Type B pancreatic cell (in vitro differentiated cells): Measurements from ENCODE around the gene NUDT10. TPM values are rescaled to one million over a fixed set of nuclear protein-coding genes. Genes with fewer than 3 reads are reported as not detected.
A peak's percentile ranks its signal among the peaks of the same experiment; 100 is the strongest.

ENCODE experiments used
- DNase-seq: peaks from one replicate; pipeline ENCODE4 v3.0.0; 2021; ENCODE audit warnings: mixed read lengths; ENCODE audit not compliant: unreplicated experiment; ENCODE audit errors: extremely low spot score
- H3K27ac Mint-ChIP-seq: 2 replicates; pipeline ENCODE4 v1.8.0; 2021; ENCODE audit warnings: mild to moderate bottlenecking, mixed read lengths
- H3K27me3 Mint-ChIP-seq: 2 replicates; pipeline ENCODE4 v1.8.0; 2021; ENCODE audit warnings: mixed read lengths
- H3K36me3 Mint-ChIP-seq: 2 replicates; pipeline ENCODE4 v1.8.0; 2021; ENCODE audit warnings: mixed read lengths
- H3K4me1 Mint-ChIP-seq: one replicate; pipeline ENCODE4 v1.8.0; 2021; ENCODE audit warnings: mixed read lengths; ENCODE audit not compliant: unreplicated experiment
- H3K4me3 Mint-ChIP-seq: 2 replicates; pipeline ENCODE4 v1.8.0; 2021; ENCODE audit warnings: mild to moderate bottlenecking, mixed read lengths
- H3K9me3 Mint-ChIP-seq: 2 replicates; pipeline ENCODE4 v1.8.0; 2021; ENCODE audit warnings: mixed read lengths
- CTCF ChIP-seq: fragments of 200-600 bp; sonication (generic); conservative IDR thresholded peaks from 2 replicates; pipeline ENCODE4 v1.5.0; 2021; ENCODE audit warnings: antibody characterized with exemption, mild to moderate bottlenecking
- total RNA-seq: library from RNA; stranded (reverse); gene quantifications from 2 replicates; pipeline ENCODE4 v1.2.1, GENCODE V29; 2021; ENCODE audit warnings: low replicate concordance

Gene NUDT10
- total RNA-seq, 1 donor from 2014 or later: 10.4 TPM

- peaks cover 3% of the 10 kb centered on the region for H3K4me1 Mint-ChIP-seq
- DNase-seq: no peak
Measured at GRCh38 chrX:51334276-51334675, 1.7 kb downstream of the NUDT10 start.

GRCh38 chrX:51336584-51336983 lies 4.0 kb downstream of the NUDT10 start:
- Mint-ChIP-seq H3K36me3 (no peaks in the 10 kb centered on the region), H3K27ac (no peak overlapping the region), H3K4me3 (peak overlapping the region; percentile 10), H3K4me1 (peaks cover 3% of the 10 kb centered on the region), H3K27me3 (peaks cover 20% of the 10 kb centered on the region), H3K9me3 (no peaks in the 10 kb centered on the region)
- no peak for DNase-seq
- peak; percentile 76 for TF ChIP-seq CTCF

More at GRCh38 chrX:51334276-51334675, 1.7 kb downstream of the NUDT10 start:
- Mint-ChIP-seq H3K27ac (no peak overlapping the region), H3K36me3 (no peaks in the 10 kb centered on the region), H3K9me3 (no peaks in the 10 kb centered on the region), H3K27me3 (peaks cover 23% of the 10 kb centered on the region), H3K4me3 (peak overlapping the region; percentile 67)
- no peak for TF ChIP-seq CTCF

- H3K4me1 Mint-ChIP-seq: no peaks in the 10 kb centered on the region
- no peaks in the 10 kb centered on the region for H3K27me3 Mint-ChIP-seq
- no peak for TF ChIP-seq CTCF
- no peak for DNase-seq
- H3K4me3 Mint-ChIP-seq: no peak overlapping the region
- no peaks in the 10 kb centered on the region for H3K36me3 Mint-ChIP-seq
- no peak overlapping the region for H3K27ac Mint-ChIP-seq
- peaks cover 4% of the 10 kb centered on the region for H3K9me3 Mint-ChIP-seq
Measured at GRCh38 chrX:51361251-51361650, 28.6 kb downstream of the NUDT10 start.

- DNase-seq: no peak
- Mint-ChIP-seq H3K4me3 (no peak overlapping the region), H3K36me3 (no peaks in the 10 kb centered on the region), H3K27me3 (no peaks in the 10 kb centered on the region), H3K27ac (no peak overlapping the region), H3K4me1 (no peaks in the 10 kb centered on the region), H3K9me3 (no peaks in the 10 kb centered on the region)
- no peak for TF ChIP-seq CTCF
Measured at GRCh38 chrX:51376672-51377071, 44.0 kb downstream of the NUDT10 start.

Other genes starting within 250 kb of the NUDT10 start
- gene NUDT11, start 163.8 kb downstream of the NUDT10 start, total RNA-seq: 6.1 and 19.3 TPM in 2 replicates